ELF-1 (cell line): ENCODE results near the gene UAP1.
"Not testable (repeated sequence)": the region's sequence is repeated elsewhere in the genome, so short reads cannot be mapped to it uniquely, and the experiment has no call there.

Experiments
- DNase-seq: peaks from one replicate; pipeline ENCODE4 v3.0.0-alpha.2; 2016; ENCODE audit warnings: low read depth, low spot score

Gene UAP1

GRCh38 chr1:162564762-162565218 is 3.3 kb downstream of the UAP1 start:
- no peak for DNase-seq

GRCh38 chr1:162565460-162565859 is 3.9 kb downstream of the UAP1 start:
- no peak for DNase-seq

GRCh38 chr1:162566870-162567269 is 5.3 kb downstream of the UAP1 start:
- DNase-seq, result no peak

GRCh38 chr1:162568802-162569201 is 7.3 kb downstream of the UAP1 start:
- DNase-seq, result no peak

GRCh38 chr1:162570718-162571117 is 9.2 kb downstream of the UAP1 start:
- DNase-seq, result no peak

- DNase-seq, result not testable (repeated sequence)
Observed at GRCh38 chr1:162571121-162571520, 9.6 kb downstream of the UAP1 start.

GRCh38 chr1:162571696-162572095 is 10.2 kb downstream of the UAP1 start:
- no peak for DNase-seq

GRCh38 chr1:162573136-162573535 is 11.6 kb downstream of the UAP1 start:
- no peak for DNase-seq

GRCh38 chr1:162578071-162578700 is 16.7 kb downstream of the UAP1 start:
- no peak for DNase-seq

- DNase-seq, result no peak
Observed at GRCh38 chr1:162578936-162579335, 17.4 kb downstream of the UAP1 start.

GRCh38 chr1:162580308-162580707 is 18.8 kb downstream of the UAP1 start:
- no peak for DNase-seq

GRCh38 chr1:162582901-162583300 is 21.4 kb downstream of the UAP1 start:
- DNase-seq, result not testable (repeated sequence)

- not testable (repeated sequence) for DNase-seq
Observed at GRCh38 chr1:162585101-162585500, 23.6 kb downstream of the UAP1 start.

GRCh38 chr1:162587347-162587746 is 25.8 kb downstream of the UAP1 start:
- no peak for DNase-seq

GRCh38 chr1:162587761-162588260 is 26.3 kb downstream of the UAP1 start:
- DNase-seq, result no peak

GRCh38 chr1:162590101-162590500 is 28.6 kb downstream of the UAP1 start:
- no peak for DNase-seq

- no peak for DNase-seq
Observed at GRCh38 chr1:162590686-162591085, 29.2 kb downstream of the UAP1 start.

GRCh38 chr1:162596514-162597170 is 35.1 kb downstream of the UAP1 start:
- DNase-seq, result no peak

- DNase-seq, result no peak
Observed at GRCh38 chr1:162599451-162599850, 37.9 kb downstream of the UAP1 start.

GRCh38 chr1:162603117-162603516 is 41.6 kb downstream of the UAP1 start:
- not testable (repeated sequence) for DNase-seq

GRCh38 chr1:162605225-162605927 is 43.9 kb downstream of the UAP1 start:
- DNase-seq, result no peak

- DNase-seq, result no peak
Observed at GRCh38 chr1:162609306-162609705, 47.8 kb downstream of the UAP1 start.
